B cell (primary cell): Measurements from ENCODE around the gene CDH20. TPM values are rescaled to one million over a fixed set of nuclear protein-coding genes. Genes with fewer than 3 reads are reported as not detected.

Experiments used
- ATAC-seq: fragments of 200-7000 bp; cut with Tn5 transposase; one replicate; pipeline ENCODE4 v1.10.0; 2021; ENCODE audit warnings: low read depth, mild to moderate bottlenecking, moderate number of reproducible peaks, moderate library complexity
- CTCF ChIA-PET: fragments of 350-600 bp; sonication (Branson Sonifier 250); formaldehyde crosslinking; loops from one replicate; lab custom pipeline; 2021; ENCODE audit warnings: antibody characterized with exemption, inconsistent platforms; lab: Charles Lee
- POLR2A ChIA-PET: fragments of 350-600 bp; sonication (Branson Sonifier 250); formaldehyde crosslinking; loops from one replicate; lab custom pipeline; 2021; ENCODE audit warnings: antibody characterized with exemption; lab: Charles Lee
- DNase-seq: peaks from one replicate; pipeline ENCODE4 v3.0.0; 2013
- H2AFZ ChIP-seq: 2 replicates; pipeline ENCODE4 v1.6.1; 2012; ENCODE audit warnings: mild to moderate bottlenecking, low read depth, low read length; ENCODE audit not compliant: insufficient read depth, poor library complexity, severe bottlenecking
- H3K27ac ChIP-seq, 2 donors: 1 replicate in 1 of 2; 2 replicates in 1 of 2; pipeline ENCODE4 v1.5.1; 2012 to 2013; ENCODE audit warnings: low read length in 2 of 2, mild to moderate bottlenecking in 2 of 2, moderate library complexity in 1 of 2
- H3K27me3 ChIP-seq, 4 experiments: fragments of 200-600 bp in 1 of 4; sonication (generic) in 1 of 4; replicated peaks in 1 of 4; 1 replicate in 2 of 4; 2 replicates in 2 of 4; pipeline versions ENCODE4 v1.6.1 to v1.7.0; 2013 to 2016; ENCODE audit warnings: low read length in 3 of 4, mild to moderate bottlenecking in 2 of 4, mixed read lengths in 1 of 4, moderate library complexity in 1 of 4; ENCODE audit not compliant: insufficient read depth in 4 of 4, control insufficient read depth in 3 of 4; ENCODE audit errors: control extremely low read depth in 1 of 4
- H3K36me3 ChIP-seq, 2 experiments: replicated peaks in 1 of 2; 1 replicate in 1 of 2; 2 replicates in 1 of 2; pipeline versions ENCODE4 v1.6.1 to v1.7.1; 2013; ENCODE audit warnings: low read length in 1 of 2; ENCODE audit not compliant: insufficient read depth in 2 of 2, control insufficient read depth in 1 of 2; ENCODE audit errors: control extremely low read depth in 1 of 2, extremely low read depth in 1 of 2
- H3K4me1 ChIP-seq, 2 donors: fragments of 200-600 bp in 1 of 2; sonication (generic) in 1 of 2; 1 replicate in 1 of 2; 2 replicates in 1 of 2; pipeline versions ENCODE4 v1.5.1 to v1.6.1; 2013 to 2017; ENCODE audit warnings: low read length in 2 of 2; ENCODE audit not compliant: control insufficient read depth in 2 of 2, insufficient read depth in 2 of 2
- H3K4me2 ChIP-seq: replicated peaks from 2 replicates; pipeline ENCODE3; 2012; ENCODE audit warnings: mild to moderate bottlenecking, low read depth, low read length; ENCODE audit not compliant: poor library complexity, severe bottlenecking
- H3K4me3 ChIP-seq, 5 experiments: fragments of 200-600 bp in 1 of 5; sonication (generic) in 1 of 5; 1 replicate in 3 of 5; 2 replicates in 2 of 5; pipeline versions ENCODE4 v1.5.1 to v1.7.0; 2011 to 2016; ENCODE audit warnings: low read length in 4 of 5, mild to moderate bottlenecking in 4 of 5, low read depth in 2 of 5, control low read depth in 1 of 5, moderate library complexity in 1 of 5; ENCODE audit not compliant: insufficient read depth in 1 of 5; ENCODE audit errors: control extremely low read depth in 1 of 5, extremely low read depth in 1 of 5
- H3K79me2 ChIP-seq: fragments of 200-600 bp; sonication (generic); one replicate; pipeline ENCODE4 v1.6.0; 2016; ENCODE audit warnings: low read length; ENCODE audit not compliant: control insufficient read depth, insufficient read depth
- H3K9ac ChIP-seq: fragments of 200-600 bp; sonication (generic); 2 replicates; pipeline ENCODE4 v1.6.1; 2017; ENCODE audit warnings: mild to moderate bottlenecking, low read length, moderate library complexity
- H3K9me3 ChIP-seq, 3 donors: one replicate each; pipeline versions ENCODE4 v1.6.1 to v1.7.1; 2013; ENCODE audit warnings: low read length in 2 of 3; ENCODE audit not compliant: control insufficient read depth in 2 of 3, insufficient read depth in 1 of 3; ENCODE audit errors: control extremely low read depth in 1 of 3
- H4K20me1 ChIP-seq: 2 replicates; pipeline ENCODE4 v1.6.0; 2012; ENCODE audit warnings: mild to moderate bottlenecking, low read length; ENCODE audit not compliant: insufficient read depth, control insufficient read depth, poor library complexity, severe bottlenecking
- H3K27ac Mint-ChIP-seq: one replicate; pipeline ENCODE4 v1.8.0; 2021; ENCODE audit warnings: mixed read lengths
- H3K27me3 Mint-ChIP-seq: one replicate; pipeline ENCODE4 v1.8.0; 2021; ENCODE audit warnings: mixed read lengths
- H3K4me1 Mint-ChIP-seq: one replicate; pipeline ENCODE4 v1.8.0; 2021; ENCODE audit warnings: mixed read lengths
- H3K4me3 Mint-ChIP-seq: one replicate; pipeline ENCODE4 v1.8.0; 2021; ENCODE audit warnings: mixed read lengths
- H3K9me3 Mint-ChIP-seq: one replicate; pipeline ENCODE4 v1.8.0; 2022; ENCODE audit warnings: mixed read lengths; ENCODE audit not compliant: insufficient read depth
- CTCF ChIP-seq: fragments of 200-600 bp; IDR thresholded peaks from one replicate; pipeline ENCODE4 v1.8.0; 2022; ENCODE audit warnings: antibody characterized with exemption, mild to moderate bottlenecking
- EZH2 ChIP-seq: IDR thresholded peaks from 2 replicates; pipeline ENCODE4 v1.6.1; 2012; ENCODE audit warnings: borderline replicate concordance, low read depth, mild to moderate bottlenecking, moderate library complexity, low read length; ENCODE audit not compliant: insufficient read depth, poor library complexity, severe bottlenecking
- WGBS: methylation state at CpG from one replicate; pipeline ENCODE4 v1.1.5; 2013; ENCODE audit warnings: missing lambda C conversion rate; ENCODE audit not compliant: insufficient coverage; 5-methylcytosine and 5-hydroxymethylcytosine counted together
- intact Hi-C: fragments of 100-400 bp; cut with micrococcal nuclease; formaldehyde crosslinking; loops from one replicate; pipeline ENCODE4 v1.10.0; 2022
- polyA plus RNA-seq: library from polyadenylated mRNA; depleted of rRNA; stranded (reverse); fragments of >200 nt; gene quantifications from 2 replicates; pipeline ENCODE4 v1.2.3, GENCODE V29; 2012
- total RNA-seq, 2 donors: library from RNA; stranded (reverse); fragments of 120-200 nt in 1 of 2; gene quantifications; 1 replicate in 1 of 2; 2 replicates in 1 of 2; pipeline versions ENCODE4 v1.2.3 to v1.2.4, GENCODE V29; 2013 to 2022

The CDH20 gene
- total and polyA plus RNA-seq, 2 donors (not counting 1 experiment from before 2014, with no cell fraction given) = 0.09 TPM; not detected in 1

- H3K9me3 ChIP-seq = peaks cover 0 to 1% (median 0%) of the 10 kb centered on the region in 3 donors
- DNase-seq (no peak), ATAC-seq (no peak)
- Mint-ChIP-seq H3K27ac (no peak overlapping the region), H3K9me3 (no peaks in the 10 kb centered on the region), H3K27me3 (peaks cover 10% of the 10 kb centered on the region), H3K4me1 (peaks cover 16% of the 10 kb centered on the region), H3K4me3 (no peak overlapping the region)
- intact Hi-C loops = no loop called here
- POLR2A ChIA-PET = no interaction called here
- CTCF ChIA-PET = no interaction called here
- TF ChIP-seq CTCF (no peak), EZH2 (no peak)
- H3K4me2 ChIP-seq = no peak overlapping the region
- H3K4me1 ChIP-seq = peaks cover 6 to 12% of the 10 kb centered on the region in 2 donors
- H3K79me2 ChIP-seq = no peaks in the 10 kb centered on the region
- H3K9ac ChIP-seq = no peak overlapping the region
- no peak overlapping the region for H2AFZ ChIP-seq
- no peak overlapping the region for H3K27ac ChIP-seq
- no CpG with 5 or more reads among the region's 1 CpG for WGBS
- H4K20me1 ChIP-seq = no peaks in the 10 kb centered on the region
- H3K36me3 ChIP-seq = no peaks in the 10 kb centered on the region
- peaks cover 0 to 3% (median 0%) of the 10 kb centered on the region in 4 experiments for H3K27me3 ChIP-seq
- H3K4me3 ChIP-seq = no peak overlapping the region
These were observed 29.3 kb downstream of the CDH20 start for GRCh38 chr18:61362511-61362910.

- Histone ChIP-seq H3K27me3 (peaks cover 0 to 3% (median 0%) of the 10 kb centered on the region in 4 experiments), H4K20me1 (no peaks in the 10 kb centered on the region), H3K36me3 (no peaks in the 10 kb centered on the region), H3K27ac (no peak overlapping the region), H3K9me3 (peaks cover 0 to 1% (median 0%) of the 10 kb centered on the region in 3 donors), H2AFZ (no peak overlapping the region), H3K4me2 (no peak overlapping the region), H3K9ac (no peak overlapping the region), H3K4me1 (peaks cover 6 to 12% of the 10 kb centered on the region in 2 donors), H3K4me3 (no peak overlapping the region), H3K79me2 (no peaks in the 10 kb centered on the region)
- POLR2A ChIA-PET = no interaction called here
- Mint-ChIP-seq H3K4me3 (no peak overlapping the region), H3K9me3 (no peaks in the 10 kb centered on the region), H3K27me3 (peaks cover 13% of the 10 kb centered on the region), H3K4me1 (peaks cover 16% of the 10 kb centered on the region), H3K27ac (no peak overlapping the region)
- intact Hi-C loops = no loop called here
- no peak for DNase-seq
- no CpG with 5 or more reads among the region's 1 CpG for WGBS
- TF ChIP-seq CTCF (no peak), EZH2 (no peak)
- no peak for ATAC-seq
- CTCF ChIA-PET = no interaction called here
These were observed 31.7 kb downstream of the CDH20 start for GRCh38 chr18:61364953-61365352.
